HG02840 (cell line): ENCODE measurements around the gene HTRA1.

Experiments
- ATAC-seq: cut with Tn5 transposase; IDR thresholded peaks from one replicate; pipeline ENCODE4 v1.9.1; 2021; ENCODE audit warnings: mild to moderate bottlenecking, moderate library complexity, moderate number of reproducible peaks; ENCODE audit not compliant: unreplicated experiment, low FRiP score

Gene HTRA1

DNA sequence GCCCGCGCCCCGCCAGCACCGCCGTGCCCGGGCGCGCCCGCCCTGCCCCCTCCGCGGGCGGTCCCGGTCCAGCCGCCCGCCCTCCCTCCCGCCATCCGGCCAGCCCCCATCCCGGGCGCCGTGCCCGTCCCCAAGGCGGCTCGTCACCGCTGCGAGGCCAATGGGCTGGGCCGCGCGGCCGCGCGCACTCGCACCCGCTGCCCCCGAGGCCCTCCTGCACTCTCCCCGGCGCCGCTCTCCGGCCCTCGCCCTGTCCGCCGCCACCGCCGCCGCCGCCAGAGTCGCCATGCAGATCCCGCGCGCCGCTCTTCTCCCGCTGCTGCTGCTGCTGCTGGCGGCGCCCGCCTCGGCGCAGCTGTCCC lies at the start of gene HTRA1:
TSS of gene HTRA1 (plus strand) at position 187 of the 362 bp plus-strand sequence. CDS start at position 287, 100 bp downstream.
- no peak for ATAC-seq

DNA sequence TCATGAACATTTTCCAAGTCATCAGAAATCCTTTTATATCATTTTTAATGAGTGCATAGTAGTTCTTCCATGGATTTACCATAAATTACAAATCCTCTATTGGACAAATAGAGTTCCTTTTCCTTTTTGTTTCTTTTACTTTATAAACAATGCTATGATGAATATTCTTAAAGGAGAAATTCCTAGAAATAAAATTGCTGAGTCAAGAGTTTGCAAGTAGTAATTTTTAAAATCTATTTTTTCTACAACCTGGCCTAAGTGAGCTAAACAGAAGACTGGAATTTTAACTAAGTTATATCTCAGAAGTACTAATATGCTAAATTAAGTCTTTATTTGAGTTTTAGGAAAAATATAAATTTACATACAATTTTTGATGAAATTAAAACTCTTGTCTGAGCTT lies 48.0 kb upstream of the HTRA1 start:
- ATAC-seq: no peak

DNA sequence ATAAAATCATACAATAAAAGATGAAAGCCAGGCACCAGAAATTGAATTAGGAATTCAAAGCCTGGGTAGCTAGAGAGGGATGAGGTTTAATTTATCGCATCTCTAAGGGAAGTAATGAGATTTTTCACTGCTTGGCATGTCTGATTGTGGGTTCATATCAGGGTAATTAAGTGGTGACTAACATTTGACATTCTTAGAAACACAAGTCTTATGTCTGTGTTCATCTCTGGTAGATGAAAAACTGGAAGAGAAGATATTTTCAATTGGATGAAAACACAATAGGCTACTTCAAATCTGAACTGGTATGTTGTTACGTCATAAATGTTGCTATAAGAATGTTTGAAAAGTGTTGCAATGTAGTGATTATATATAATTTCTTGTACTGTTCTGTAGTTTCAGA lies 43.7 kb upstream of the HTRA1 start:
- ATAC-seq: no peak

DNA sequence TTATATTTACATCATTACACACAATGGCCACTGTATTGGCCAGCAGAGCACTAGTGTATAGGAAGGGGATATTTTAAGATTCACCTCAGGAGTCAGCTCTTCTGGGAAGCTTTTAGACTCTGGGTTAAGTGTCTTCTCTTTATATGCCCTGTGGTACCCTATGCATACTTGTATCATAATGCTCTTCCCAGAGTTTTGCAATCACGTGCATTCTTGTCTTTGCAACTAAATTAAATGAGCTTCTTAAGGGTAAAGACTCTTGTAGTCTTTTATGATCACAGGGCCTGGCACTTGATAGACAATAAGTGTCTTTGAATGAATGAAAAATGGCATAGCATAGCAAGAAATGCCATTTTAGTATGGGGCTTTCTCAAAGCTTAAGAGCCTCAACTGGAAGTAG lies 42.3 kb upstream of the HTRA1 start:
- ATAC-seq: no peak

DNA sequence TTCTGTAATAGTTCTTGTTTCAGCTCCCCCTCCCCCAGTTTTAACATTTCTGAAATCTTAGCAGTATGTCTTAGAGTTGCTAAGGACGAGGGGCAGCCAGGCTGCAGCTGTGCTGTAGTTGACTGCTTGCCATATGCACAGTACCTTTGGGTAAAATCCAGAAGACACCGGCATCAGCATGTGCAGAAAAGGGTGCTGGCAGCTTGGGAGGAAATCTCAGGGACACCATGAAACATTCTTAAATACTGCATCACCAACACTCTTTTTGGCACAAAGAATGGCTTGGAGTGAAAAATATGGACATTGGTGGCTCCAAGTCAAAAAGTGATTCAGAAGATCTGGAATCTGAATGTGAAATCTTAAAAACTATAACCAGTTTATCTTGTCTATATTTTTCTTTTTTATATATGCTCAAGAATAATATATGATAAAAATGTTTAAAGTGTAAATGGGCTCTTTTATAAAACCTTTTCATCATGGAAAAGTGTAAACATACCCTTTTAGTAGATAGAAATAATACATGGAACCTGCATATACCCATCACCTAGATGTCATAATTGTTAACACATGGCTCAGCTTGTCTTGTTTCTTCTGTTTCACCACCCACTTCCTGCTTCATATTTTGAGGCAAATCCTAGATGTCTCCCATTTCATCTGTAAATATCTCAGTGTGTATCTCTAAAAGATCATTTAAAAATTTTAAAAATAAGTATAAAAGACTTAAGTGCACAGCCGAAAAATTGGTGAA lies 41.3 kb upstream of the HTRA1 start:
- no peak for ATAC-seq

DNA sequence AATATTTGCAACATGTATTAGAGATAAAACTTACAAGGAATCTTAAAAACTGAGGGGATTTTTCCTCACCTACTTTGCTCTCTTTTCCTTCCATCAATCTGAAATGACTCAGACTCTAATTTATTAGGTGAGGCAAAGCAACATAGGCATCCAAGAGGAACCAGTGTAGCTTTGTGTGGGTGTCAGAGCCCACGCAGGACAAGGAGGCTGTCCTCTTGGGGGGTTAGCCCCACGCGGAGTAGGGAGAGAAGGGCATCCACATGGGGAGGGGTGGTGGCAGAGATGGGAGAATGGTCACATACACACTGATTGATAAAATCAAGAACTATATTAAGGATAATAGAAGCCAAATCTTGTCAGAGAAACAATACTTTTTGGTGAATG lies 40.7 kb upstream of the HTRA1 start:
- no peak for ATAC-seq

DNA sequence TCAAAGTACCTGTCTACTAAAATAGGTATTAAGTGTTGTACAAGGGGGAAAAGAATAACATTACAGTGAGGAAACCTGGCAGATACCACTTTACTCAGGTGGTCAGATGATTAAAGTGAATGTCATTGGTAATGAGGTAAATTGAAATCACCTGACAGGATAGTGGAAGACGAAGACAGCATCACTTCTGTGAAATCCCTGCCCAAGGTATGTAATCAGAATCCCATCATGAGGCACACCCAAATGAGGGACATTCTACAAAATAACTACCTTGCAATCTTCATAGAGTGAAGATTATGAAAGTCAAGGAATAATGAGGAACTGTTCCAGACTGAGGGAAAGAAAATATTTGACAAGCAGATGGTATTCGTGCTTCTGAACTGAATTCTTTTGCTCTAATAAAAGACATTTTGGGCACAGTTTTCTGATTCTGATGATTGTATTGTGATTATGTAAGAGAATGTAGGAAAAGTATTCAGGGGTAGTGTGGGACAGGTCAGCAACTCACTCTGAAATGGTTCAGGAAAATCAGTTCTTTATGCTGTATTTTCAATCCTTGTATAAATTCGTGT lies 40.2 kb upstream of the HTRA1 start:
- no peak for ATAC-seq

DNA sequence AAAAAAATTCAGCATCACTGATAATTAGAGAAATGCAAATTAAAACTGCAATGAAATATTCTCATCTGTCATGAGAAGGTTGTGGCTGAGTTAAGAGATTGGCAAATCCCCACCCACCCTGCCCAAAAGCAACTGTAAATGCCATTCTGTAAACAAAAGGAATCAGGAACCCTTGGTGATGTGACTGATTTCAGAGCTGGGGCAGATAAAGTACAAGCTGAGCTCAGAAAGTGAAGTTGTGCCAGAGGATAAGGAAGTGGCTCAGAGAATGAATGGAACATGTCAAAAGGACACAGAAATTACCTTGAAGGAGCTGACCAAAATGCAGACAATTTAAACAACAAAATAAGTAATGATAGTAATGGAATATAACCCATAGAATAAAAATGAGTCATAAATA lies 39.6 kb upstream of the HTRA1 start:
- ATAC-seq: no peak

DNA sequence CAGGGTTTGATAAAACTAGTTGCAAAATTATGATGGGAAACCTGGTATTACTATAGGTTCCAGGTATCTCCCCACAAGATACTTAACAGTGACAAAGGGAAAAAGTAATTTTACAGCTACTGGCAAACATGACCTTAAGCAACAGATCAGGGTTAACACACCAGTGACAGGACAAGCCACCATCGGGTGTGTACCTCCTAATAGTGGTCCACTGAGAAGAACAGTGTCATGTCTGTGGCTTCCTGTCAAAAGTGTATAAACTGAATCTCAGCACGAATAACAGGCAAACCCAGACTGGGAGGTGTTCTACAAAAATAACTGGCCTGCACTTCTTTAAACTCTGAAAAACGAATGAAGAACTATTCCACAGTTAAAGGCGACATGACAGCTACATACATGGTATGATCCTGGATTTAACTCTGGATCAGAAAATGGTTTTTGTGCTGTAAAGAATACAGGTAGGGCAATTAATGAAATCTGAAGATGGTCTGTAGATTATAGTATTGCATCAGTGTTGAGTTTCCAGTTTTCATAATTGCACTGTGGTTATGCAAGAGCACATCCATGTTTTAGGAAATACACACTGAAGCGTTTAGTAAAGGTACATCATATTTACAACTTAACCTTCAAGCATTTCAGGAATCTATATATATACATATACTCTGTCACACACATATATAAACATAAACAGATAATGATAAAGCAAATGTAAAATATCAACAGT lies 38.9 kb upstream of the HTRA1 start:
- ATAC-seq: no peak

DNA sequence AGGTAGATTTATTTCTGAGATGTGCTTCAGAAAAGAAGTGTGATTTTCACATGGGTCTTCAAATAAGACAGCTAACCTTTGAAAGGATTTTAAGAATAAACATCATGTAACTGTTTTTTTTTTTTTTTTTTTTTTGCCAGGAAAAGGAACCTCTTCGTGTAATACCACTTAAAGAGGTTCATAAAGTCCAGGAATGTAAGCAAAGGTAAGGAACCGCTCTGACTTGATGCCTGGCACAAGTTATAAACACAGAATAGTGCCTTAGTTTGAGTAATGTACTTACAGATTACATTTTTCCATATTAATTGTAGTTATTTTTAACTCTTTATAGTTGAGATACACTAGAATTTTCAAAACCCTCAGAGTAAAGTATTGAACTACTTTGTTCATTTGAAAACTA lies 37.3 kb upstream of the HTRA1 start:
- ATAC-seq: no peak

DNA sequence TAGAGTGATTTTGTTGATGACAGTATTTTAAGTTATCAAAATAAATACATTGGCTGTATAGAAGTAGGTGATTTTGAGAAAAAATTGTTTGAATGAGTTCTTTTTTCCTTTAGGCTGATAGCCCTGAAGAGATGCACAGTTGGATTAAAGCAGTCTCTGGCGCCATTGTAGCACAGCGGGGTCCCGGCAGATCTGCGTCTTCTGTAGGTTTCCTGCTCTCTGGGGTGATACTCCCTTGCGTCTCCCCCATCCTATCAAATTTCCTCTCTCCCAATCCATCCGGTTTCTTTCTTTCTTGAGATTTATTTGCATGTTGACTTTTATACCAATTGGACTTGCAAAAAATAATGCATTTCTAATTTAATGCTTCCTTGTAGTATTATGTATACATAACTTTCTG lies 34.5 kb upstream of the HTRA1 start:
- ATAC-seq: no peak

DNA sequence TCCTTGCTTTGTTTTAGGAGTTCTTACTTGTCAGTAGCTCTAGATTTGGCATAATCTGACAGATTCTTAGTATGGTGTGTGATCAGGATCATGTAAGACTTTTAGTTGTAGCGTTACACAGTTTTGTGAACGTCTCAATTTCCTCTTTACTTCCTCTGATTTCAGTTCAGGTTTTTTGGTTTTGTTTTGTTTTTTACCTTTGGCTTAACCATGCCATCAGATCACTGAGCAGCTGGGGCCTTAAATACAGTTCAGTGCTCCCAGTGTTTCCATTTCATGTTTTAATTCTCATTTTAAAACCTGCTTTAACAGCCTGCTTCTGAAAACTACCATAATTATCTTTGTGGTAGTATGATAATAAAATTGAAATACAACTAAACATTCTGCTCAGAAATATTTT lies 34.1 kb upstream of the HTRA1 start:
- ATAC-seq: no peak

DNA sequence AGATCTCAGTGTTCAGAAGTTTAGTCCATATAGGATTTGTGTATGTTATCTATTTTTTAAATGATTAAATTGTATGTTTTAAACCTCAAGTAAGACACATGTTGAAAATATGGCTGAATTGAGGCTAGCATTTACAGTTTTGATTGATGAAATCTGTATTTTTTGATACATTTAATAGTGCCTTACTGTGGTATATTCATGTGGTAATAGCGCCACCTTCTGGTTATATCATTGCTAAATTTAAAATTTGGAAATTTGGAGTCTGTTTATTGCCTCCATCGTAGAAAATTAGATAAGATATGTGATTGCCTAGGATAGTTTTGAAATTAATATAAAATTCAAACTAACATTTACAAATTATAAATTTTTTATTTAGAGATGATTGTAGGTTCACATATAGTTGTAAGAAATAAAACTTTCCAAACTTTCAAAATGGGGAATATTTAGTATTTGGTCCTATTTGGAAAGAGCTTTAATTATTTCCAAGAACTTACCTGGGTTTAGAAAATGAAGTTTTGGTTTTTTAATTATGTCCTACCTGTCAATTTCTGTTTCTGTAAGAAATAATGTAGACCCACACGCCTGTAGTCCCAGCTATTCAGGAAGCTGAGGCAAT lies 26.0 kb upstream of the HTRA1 start:
- ATAC-seq: no peak

DNA sequence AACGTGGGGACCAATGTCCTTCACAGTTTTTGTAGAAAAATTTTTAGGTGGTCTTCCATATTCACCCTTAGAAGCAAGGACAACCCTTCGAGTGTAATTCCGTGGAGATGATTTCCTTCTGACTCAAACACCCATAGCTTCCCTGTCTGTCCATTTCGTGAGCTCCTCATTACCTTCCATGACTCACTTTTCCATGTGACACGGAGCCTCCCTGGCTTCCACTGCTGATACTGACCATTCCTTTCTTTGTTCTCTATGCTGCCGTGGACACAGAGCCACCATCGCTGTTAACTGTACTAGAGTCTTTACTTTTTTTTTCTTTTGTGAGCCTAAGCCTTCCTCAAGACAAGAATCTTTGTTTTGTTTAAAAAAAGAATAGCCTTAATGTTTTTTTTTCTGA lies 19.4 kb upstream of the HTRA1 start:
- no peak for ATAC-seq

DNA sequence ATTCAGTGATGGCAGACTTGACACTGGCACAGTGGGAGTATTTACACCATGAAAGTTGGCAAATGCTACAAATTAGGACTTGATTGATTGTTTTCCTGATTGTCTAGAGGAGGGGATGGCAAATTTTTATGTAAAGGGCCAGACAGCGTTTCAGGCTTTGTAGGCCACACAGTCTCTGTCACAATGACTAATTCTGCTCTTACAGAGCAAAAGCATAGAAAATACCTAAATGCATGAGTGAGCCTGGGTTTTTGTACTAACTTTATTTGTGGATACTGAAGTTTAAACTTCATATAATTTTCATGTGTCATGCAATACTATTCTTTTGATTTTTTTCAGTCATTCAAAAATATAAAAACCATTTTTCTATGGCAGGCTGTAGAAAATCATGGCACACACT lies 15.9 kb upstream of the HTRA1 start:
- ATAC-seq: no peak

DNA sequence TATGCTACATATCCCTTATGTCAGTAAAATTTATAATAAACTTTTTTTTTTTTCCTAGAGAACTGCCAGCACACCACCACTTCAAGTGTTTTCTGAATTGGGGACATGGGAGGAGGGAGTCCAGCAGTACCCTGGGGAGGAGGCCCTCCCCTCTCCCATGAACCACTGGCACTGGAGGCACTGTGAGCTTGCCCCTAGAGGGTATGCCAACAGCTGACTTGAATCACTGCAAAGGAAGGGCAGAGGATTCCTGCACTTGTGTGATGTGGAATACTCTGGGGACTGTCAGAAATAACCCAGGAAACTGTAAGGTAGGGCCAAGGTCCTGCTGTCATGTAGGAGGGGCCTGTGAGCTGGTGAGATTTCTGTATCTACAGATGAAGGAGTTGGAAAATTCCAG lies 15.4 kb upstream of the HTRA1 start:
- ATAC-seq: no peak

DNA sequence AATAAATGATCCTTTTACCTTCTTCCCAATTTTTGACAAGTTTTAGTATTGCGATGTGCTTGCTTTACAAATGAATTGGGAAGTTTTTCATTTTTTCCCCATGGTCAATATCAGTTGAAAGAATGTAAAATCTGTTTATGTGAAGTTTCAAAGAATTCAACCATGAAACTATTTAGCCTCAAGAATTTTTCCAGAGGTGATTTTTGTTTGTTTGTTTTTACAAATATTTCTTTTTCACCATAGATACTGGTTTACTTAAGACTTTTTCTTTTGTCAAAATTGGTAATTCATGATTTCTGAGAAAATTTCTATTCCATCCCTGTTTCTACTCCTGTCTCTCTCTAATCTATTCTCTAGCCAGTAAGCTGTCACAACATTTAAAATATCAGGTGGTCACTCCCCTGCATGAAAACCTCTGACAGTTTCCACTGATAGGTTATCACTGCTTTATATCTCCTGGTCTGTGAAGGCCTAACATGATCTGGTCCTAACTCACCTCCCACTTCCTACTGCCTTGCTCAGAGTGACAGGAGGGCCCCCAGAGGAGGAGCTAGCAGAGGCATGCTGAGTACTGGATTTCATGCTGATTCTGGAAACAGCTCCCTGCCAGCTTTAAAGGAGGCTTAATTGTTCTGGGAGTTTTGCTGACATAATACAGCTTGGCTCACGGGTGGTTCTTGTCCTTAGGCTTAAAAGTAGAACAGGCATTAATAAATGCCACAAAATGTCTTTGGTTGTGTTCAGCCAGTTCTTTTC lies 14.5 kb upstream of the HTRA1 start:
- ATAC-seq: no peak

DNA sequence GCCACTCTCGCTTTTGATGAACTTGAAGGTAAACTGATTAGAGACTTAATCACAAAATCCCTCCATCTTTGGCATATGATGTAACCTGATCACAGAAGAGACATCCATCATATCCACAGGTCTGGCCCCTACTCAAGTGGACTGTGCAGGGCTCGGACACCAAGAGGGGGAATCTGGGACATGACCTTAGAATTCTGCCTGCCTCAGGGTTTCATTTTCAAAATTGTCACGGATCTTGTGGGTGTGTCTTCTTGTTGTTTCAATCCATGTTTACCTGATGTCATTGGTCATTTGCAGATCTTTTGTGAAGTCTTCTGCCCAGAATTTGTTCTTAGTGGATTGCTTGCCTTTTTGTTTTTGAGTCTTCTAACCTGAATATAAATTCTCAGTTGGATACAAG lies 12.8 kb upstream of the HTRA1 start:
- no peak for ATAC-seq

DNA sequence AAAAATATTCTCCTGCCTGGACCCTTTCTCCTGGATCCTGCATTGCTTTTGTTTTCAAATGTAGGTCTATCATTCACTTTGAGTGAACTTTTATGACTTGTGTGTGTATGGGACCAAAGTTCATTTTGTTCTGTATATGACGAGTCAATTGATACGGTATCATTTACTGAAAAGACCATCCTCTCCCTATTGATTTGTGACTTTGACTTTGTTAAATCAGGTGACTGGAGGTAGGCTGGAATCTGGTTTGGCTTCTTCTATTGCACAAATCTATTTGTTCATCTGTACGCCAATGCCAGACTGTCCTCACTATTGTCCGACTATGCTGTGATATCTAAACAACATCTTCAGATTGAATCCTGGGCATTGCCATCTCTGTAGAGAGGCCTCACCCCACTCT lies 12.2 kb upstream of the HTRA1 start:
- ATAC-seq: no peak

DNA sequence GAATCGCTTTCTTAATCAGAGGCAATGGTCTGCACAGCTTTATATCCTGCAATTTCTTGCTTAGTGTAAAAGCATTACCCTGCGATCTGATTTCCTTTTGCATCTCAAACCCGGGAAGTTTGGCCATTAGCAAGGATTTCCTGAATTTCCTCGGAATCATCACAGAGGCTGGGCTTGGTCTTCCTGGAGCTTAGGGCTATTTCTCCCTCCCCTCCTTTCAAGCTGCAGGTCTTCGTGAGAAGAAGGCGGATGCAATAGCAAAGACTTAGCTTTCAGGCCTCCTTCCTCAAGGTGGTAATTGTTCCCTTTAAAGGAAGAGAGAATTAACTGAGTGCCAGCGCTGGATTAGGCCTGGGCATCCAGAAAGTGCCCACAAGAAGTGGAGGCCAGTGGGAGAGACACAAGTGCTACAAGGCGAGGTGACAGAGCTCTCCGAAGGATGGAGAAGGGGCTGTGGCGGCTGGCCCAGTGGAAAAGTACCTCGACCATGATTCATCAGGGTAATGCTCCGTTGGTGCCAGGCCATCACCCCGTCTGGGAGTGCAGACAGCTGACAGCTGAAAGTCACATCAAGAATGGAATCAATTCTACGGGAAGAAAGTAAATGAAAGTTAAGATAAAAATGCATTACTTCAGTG lies 10.9 kb upstream of the HTRA1 start:
- no peak for ATAC-seq
